Right renal cortex interstitium (tissue), 3 donors: ENCODE measurements around the gene CRADD. TPM values are rescaled to one million over a fixed set of nuclear protein-coding genes. Genes with fewer than 3 reads are reported as not detected.

Source experiments
- DNase-seq, 3 donors: peaks; one replicate each; pipeline ENCODE4 v3.0.0-alpha.2; 2013; ENCODE audit warnings: low read depth in 3 of 3, low spot score in 2 of 3
- polyA plus RNA-seq, 3 donors: library from polyadenylated mRNA; unstranded; fragments of 120-200 nt; gene quantifications; one replicate each; pipeline ENCODE4 v1.2.1, GENCODE V29; 2013; ENCODE audit not compliant: insufficient read length in 3 of 3

Gene CRADD
- polyA plus RNA-seq, 3 donors = 11.6 to 14.8 (median 13.1) TPM

DNA sequence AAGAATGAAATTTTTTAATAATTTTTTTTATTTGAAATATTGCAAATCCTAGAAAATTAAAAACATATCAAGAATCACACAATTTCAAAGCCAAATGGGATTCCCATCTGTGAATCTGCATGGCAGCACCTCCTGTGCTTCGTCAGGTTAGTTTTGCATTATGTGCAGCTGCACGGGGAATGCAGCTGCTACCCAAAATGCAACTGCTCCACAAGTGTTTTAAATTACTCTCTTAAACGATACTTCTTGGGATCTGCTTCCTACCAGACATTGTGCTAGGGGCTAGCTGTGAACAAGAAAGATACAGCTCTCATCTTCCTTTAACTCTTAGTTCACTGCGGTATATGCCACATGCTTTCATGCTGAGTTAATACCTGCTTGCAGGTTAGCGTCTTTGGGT, 154.2 kb downstream of the CRADD start:
- no peak for DNase-seq

- no peak for DNase-seq
These were observed 155.0 kb downstream of the CRADD start for GRCh38 chr12:93832131-93832530.

DNA sequence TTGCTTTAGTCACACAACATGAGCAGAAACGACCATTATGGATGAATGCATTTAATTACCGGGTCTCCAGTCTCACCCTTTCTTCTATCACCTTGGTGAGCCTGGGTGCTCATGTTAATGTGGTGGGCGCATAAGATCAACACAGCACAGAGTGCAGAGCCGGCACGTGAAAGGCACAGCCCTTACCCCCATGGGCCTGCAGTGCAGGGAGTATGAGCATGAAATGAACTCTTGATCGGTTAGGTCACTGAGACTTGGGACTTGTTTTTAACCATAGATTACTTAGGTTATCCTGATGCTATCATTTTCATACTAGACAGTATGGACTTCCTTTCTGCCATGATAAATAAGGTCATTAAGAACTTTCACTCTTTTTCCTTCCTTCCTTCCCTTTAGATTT, 156.8 kb downstream of the CRADD start:
- no peak for DNase-seq

GRCh38 chr12:93836620-93837260, 159.6 kb downstream of the CRADD start:
- DNase-seq = no peak

DNA sequence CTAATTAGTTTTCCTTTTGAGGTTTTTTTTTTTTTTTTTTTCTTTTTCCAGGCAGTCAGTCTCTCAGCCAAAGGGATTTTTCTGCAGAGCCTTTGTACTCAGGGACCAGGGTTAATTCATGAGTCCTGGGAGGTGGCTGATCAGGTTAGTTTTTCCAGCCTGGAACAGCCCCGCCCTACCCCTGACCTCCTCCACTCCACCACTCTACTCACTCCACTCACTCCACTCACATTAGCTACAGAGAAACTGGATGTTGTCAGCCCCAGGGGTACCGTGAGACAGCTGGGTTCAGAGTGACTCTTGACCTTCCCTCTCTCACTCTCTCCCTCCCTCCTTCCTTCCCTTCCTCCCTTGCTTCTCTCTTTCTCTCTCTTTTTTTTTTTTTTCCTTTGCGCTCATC, 161.0 kb downstream of the CRADD start:
- no peak for DNase-seq

DNA sequence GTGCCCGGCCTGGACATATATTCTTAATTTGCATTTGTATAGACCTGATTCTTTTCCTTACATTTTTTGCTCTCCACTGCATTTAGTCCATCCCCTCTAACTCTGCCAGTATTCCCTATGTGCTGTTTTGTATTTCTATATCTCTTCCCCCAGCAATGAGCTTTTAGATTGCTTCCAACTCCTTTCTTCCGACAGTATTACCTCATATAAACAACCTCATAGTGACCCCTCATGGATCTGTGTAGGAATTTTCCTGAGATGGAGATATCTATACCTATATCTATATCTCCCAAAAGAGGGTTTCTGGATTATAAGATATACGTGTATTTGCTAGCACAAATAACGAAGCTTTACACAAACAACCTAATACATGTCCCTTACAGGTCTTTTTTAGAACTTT, 161.9 kb downstream of the CRADD start:
- DNase-seq = no peak

DNA sequence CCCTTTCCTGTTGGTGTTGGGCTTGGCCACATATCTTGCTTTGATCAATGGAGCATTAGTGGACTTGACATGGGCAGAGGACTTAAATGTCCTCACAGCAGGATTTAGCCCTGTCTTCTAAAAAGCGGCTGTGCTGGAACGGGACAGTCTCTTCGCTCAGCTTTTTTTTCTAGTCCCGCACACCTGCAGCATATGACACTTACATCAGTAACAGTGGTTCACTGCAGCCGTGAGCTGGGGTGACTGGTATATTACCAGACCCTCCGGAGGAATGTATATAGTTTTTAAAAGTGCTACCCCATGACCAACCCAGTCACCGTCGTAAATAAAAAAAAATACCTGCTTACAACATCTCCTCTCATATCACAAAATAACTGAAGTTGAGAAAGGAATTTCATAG, 164.5 kb downstream of the CRADD start:
- DNase-seq = no peak

DNA sequence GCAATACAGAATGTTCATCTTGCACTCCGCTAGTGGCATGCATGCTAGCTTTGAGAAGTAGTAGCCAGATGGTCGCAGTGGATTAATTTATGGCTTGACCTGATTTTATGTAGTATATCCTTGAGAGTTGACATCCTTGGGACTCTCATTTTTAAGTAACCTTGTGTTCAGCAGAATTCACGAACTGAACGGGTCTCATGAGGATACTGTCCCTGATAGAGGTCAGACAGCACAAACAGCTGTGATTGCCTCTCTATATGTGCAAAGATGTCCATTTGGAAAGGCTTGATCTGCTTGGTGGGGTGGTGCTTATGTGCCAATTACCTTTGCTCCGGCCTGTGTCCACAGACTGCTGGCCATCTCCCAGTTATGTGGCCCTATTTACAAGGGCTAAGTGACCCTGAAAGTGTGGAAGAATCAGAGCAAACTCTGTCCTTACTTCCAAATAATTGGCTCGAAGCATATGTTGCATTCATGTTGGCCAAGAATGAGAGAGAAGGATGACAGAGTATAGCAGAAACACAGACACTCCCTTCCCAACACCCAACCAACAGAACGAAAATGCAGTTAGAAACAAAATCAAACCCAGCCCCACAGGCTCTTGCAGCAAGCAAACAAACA, 167.1 kb downstream of the CRADD start:
- DNase-seq = no peak

- DNase-seq = no peak
These were observed 169.9 kb downstream of the CRADD start for GRCh38 chr12:93846936-93847516.

DNA sequence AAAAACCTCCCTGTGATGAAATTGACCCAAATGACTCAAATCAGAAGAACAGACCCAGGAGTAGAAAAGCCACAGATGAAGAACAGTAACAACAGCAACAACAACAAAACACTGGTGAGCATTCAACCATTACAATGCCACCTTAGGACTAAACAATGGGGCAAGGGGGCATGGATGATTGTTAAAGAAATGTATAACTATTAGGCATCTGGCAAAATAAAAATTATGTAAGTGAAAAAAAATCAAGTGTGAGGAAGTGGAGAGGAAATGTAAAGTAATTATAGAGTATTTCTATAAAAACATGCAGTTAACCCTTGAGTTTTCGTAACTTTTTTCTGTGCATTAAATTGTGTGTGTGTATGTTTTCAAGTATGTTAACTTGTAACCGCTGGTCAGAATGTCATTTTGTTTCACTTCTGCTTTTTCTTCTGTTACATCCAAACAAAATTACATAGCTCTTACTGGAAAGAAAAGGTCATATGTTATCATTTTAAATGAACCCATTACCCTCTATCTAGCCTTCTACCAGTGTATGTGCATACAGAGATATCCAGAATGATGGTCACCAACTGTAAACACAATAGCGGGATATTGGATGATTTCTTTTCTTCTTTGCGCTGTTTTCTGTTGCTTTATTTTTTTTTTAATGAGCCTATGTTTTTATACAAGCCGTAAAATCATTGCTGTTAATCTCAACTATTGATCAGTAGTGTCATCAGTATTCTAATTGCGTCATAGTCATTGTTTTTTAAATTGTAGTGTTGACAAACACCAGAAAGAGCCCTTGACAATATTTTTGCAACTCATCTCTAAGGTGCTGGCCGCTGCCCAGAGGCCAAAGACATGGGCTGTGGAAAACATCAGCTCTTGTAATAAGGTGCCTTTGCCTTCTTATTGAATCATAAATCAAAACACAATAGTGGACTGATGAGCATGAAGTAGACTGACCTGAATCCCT, 170.6 kb downstream of the CRADD start:
- DNase-seq = no peak

GRCh38 chr12:93848523-93849101, 171.4 kb downstream of the CRADD start:
- no peak for DNase-seq

- no peak for DNase-seq
These were observed 172.8 kb downstream of the CRADD start for GRCh38 chr12:93849946-93850345.

GRCh38 chr12:93850481-93851256, 173.5 kb downstream of the CRADD start:
- no peak for DNase-seq

DNA sequence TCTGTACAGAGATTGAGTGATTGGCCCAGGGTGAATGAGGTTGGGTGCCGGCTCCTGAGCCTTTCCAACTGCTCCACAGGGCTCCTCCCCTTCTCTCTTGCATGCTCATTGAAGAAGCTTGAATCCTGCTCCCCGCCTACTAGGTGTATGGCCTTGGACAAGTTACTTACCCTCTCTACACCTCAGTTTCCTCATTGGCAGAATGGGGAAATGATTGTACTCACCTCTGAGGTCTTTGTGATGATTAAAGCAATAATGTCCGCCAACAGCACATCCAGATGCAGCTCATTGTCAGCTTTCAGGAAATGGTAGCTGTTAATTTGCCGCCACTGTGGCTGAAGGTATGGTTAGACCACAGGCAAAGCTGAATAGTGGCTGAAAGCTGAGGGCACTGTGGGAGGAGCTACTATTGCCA, 174.1 kb downstream of the CRADD start:
- DNase-seq = no peak

GRCh38 chr12:93852173-93852591, 175.0 kb downstream of the CRADD start:
- DNase-seq = no peak

DNA sequence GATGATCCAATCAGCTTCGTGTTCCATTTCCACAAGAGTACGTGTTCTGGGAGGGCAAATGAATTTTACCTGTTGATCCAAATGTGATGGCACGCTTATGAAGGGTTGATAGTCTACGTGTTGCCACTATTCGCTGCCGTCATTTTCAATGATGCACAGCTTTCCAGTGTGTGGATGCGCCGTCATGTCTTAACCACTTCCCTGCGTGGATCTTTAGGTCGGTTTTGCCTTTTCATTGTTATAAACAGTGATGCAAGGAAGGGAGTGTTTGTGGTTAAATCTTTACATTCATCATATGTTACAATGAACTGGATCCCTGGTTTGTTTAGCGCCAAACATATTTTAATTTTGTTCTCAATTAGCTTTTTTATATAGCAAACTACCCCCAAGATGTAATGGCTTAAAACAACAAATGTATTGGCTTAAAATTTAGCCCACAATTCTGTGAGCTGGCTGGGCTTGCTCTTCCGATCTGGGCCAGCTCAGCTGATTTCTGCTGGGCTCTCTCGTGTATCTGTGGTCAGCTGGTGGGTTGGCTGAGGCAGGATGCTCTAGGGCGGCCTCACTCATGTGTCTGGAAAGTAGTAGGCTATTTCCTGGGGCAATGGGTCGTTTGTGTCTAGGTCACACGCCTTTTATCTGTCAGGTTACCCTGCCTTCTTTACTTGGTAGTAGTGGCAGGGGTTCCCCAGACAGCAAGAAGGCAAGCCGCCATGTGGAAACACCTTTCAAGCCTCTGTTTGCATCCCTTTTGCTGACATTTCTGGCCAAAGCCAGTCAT, 176.7 kb downstream of the CRADD start:
- no peak for DNase-seq

GRCh38 chr12:93855261-93855660, 178.1 kb downstream of the CRADD start:
- DNase-seq = no peak

GRCh38 chr12:93856611-93857010, 179.4 kb downstream of the CRADD start:
- DNase-seq = no peak

- no peak for DNase-seq
These were observed 180.2 kb downstream of the CRADD start for GRCh38 chr12:93857279-93857938.
